ENCODE data around the gene RHBDL3.

RHBDL3 gene

GRCh38 chr17:32356378-32356743 is 90.7 kb downstream of the RHBDL3 start:
- DNase-seq (ENCODE audit: low read depth in 1 of 2, low spot score in 1 of 2) = no peak

GRCh38 chr17:32356750-32357149 is 91.1 kb downstream of the RHBDL3 start:
- DNase-seq (ENCODE audit: low read depth in 1 of 2, low spot score in 1 of 2) = no peak

- DNase-seq (ENCODE audit: low read depth in 1 of 2, low spot score in 1 of 2) = no peak
Observed at GRCh38 chr17:32357615-32358014, 92.0 kb downstream of the RHBDL3 start.

- no peak for DNase-seq (ENCODE audit: low read depth in 1 of 2, low spot score in 1 of 2)
Observed at GRCh38 chr17:32361270-32361669, 95.6 kb downstream of the RHBDL3 start.

GRCh38 chr17:32370426-32370825 is 104.8 kb downstream of the RHBDL3 start:
- no peak for DNase-seq (ENCODE audit: low read depth in 1 of 2, low spot score in 1 of 2)
